Neural crest cell (in vitro differentiated cells): ENCODE measurements around the gene FREM2. TPM values are rescaled to one million over a fixed set of nuclear protein-coding genes. Genes with fewer than 3 reads are reported as not detected.

ENCODE experiments used
- DNase-seq: peaks from one replicate; pipeline ENCODE4 v3.0.0; 2021; ENCODE audit warnings: low read depth, mixed read lengths, low spot score
- H3K27ac Mint-ChIP-seq: one replicate; pipeline ENCODE4 v1.8.0; 2021; ENCODE audit warnings: mild to moderate bottlenecking, mixed read lengths; ENCODE audit not compliant: unreplicated experiment
- H3K27me3 Mint-ChIP-seq: 2 replicates; pipeline ENCODE4 v1.8.0; 2021; ENCODE audit warnings: low read depth, mild to moderate bottlenecking, mixed read lengths
- H3K36me3 Mint-ChIP-seq: 2 replicates; pipeline ENCODE4 v1.8.0; 2021; ENCODE audit warnings: low read depth, mild to moderate bottlenecking, mixed read lengths
- H3K4me1 Mint-ChIP-seq: 2 replicates; pipeline ENCODE4 v1.8.0; 2021; ENCODE audit warnings: mixed read lengths
- H3K4me3 Mint-ChIP-seq: one replicate; pipeline ENCODE4 v1.8.0; 2021; ENCODE audit warnings: mild to moderate bottlenecking, mixed read lengths
- H3K9me3 Mint-ChIP-seq: 2 replicates; pipeline ENCODE4 v1.8.0; 2021; ENCODE audit warnings: mixed read lengths
- total RNA-seq: library from RNA; stranded (reverse); gene quantifications from 2 replicates; pipeline ENCODE4 v1.2.1, GENCODE V29; 2021
- TF ChIP-seq, protein P1 (sequence below): fragments of 200-600 bp; sonication (generic); conservative IDR thresholded peaks from 2 replicates; pipeline ENCODE4 v1.5.0; 2021; ENCODE audit warnings: antibody characterized with exemption, mild to moderate bottlenecking

The FREM2 gene
- total RNA-seq, 1 donor from 2014 or later: 16.5 TPM

DNA sequence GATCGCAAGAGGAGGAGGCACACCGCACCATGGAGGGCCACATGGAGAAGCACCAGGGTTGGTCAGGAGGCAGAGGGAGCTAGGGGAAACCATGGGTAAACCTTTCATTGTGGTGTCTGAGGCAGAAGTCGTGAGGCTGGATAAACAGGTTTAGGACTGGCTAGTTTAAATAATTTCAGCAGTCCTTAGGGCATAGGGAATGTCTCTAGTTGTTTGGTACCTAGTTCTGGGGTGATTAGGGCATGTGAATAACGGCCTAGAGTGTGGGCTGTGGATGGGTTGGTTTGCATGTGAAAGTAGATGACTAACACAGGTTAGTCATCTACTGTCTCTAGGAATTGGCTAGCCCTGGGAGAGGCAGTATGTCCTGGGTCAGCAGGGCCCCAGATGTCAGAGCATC lies 201.4 kb downstream of the FREM2 start:
- Mint-ChIP-seq H3K27me3 (no peaks in the 10 kb centered on the region), H3K27ac (peak overlapping the region; percentile 29), H3K4me1 (peaks cover 24% of the 10 kb centered on the region), H3K4me3 (no peak overlapping the region), H3K36me3 (peaks cover 5% of the 10 kb centered on the region), H3K9me3 (peaks cover 13% of the 10 kb centered on the region)
- DNase-seq: no peak
- TF ChIP-seq, protein P1, sequence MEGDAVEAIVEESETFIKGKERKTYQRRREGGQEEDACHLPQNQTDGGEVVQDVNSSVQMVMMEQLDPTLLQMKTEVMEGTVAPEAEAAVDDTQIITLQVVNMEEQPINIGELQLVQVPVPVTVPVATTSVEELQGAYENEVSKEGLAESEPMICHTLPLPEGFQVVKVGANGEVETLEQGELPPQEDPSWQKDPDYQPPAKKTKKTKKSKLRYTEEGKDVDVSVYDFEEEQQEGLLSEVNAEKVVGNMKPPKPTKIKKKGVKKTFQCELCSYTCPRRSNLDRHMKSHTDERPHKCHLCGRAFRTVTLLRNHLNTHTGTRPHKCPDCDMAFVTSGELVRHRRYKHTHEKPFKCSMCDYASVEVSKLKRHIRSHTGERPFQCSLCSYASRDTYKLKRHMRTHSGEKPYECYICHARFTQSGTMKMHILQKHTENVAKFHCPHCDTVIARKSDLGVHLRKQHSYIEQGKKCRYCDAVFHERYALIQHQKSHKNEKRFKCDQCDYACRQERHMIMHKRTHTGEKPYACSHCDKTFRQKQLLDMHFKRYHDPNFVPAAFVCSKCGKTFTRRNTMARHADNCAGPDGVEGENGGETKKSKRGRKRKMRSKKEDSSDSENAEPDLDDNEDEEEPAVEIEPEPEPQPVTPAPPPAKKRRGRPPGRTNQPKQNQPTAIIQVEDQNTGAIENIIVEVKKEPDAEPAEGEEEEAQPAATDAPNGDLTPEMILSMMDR: no peak

DNA sequence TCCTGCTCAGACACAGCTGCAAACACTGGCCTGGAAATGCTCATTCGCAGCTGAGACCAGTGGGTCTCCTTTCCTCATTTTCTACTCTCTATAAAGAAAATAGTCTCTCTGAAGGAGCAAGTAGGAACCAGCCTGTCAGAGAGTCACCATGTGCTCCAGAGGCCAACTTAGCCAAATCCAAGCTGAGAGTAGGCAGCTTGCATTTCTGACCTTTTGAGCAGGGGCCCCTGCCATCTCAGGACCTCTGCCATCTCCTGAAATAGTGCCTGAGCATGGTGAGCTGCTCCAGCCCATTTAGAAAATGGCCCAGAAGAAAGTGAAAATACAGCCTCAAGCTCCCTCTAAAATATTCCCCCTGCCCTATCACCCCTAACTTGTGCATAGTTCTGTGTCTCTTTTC lies 208.2 kb downstream of the FREM2 start:
- peaks cover 3% of the 10 kb centered on the region for H3K36me3 Mint-ChIP-seq
- peaks cover 14% of the 10 kb centered on the region for H3K9me3 Mint-ChIP-seq
- no peak overlapping the region for H3K4me3 Mint-ChIP-seq
- H3K4me1 Mint-ChIP-seq: no peaks in the 10 kb centered on the region
- TF ChIP-seq, protein P1: no peak
- DNase-seq: no peak
- no peak overlapping the region for H3K27ac Mint-ChIP-seq
- H3K27me3 Mint-ChIP-seq: no peaks in the 10 kb centered on the region

DNA sequence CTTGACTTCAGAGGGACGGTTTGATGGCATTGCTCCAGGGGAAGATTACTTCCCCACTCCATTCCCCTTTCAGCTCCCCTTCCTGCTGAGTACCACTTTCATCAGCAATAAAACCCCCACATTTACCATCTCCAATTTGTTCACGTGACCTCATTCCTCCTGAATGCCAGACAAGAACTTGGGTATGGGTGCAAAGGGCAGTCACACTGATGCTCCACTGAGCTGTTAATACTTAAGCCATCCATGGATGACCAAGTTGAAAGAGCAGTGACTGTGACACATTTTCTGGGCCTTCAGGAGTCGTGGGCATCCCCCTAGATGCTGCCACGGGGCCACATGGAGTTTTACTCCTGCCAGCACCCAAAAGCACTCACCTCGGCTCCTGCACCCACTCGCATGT lies 210.6 kb downstream of the FREM2 start:
- Mint-ChIP-seq H3K27me3 (no peaks in the 10 kb centered on the region), H3K4me3 (no peak overlapping the region), H3K27ac (no peak overlapping the region), H3K36me3 (no peaks in the 10 kb centered on the region), H3K4me1 (no peaks in the 10 kb centered on the region), H3K9me3 (peaks cover 5% of the 10 kb centered on the region)
- TF ChIP-seq, protein P1: no peak
- no peak for DNase-seq

DNA sequence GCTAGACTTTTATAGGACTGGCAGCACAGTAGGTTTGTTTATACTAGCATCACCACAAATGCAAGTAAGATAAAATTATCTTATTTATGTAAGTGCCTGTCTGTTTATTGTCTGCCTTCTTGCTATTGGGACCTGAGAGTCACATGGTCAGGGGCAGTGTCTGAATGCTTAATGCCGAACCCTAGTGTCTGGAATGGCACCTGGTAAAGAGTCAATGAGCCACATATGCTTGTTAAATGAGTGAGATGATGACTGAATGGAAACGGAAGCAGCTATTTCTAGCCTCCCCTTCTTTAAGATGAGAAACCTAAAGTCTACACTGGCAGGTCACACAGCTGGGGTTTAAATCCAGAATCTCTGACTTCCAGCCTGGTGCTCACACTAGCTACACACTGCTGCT lies 211.6 kb downstream of the FREM2 start:
- TF ChIP-seq, protein P1: no peak
- Mint-ChIP-seq H3K4me1 (no peaks in the 10 kb centered on the region), H3K36me3 (no peaks in the 10 kb centered on the region), H3K27me3 (no peaks in the 10 kb centered on the region), H3K27ac (no peak overlapping the region), H3K4me3 (no peak overlapping the region), H3K9me3 (peaks cover 5% of the 10 kb centered on the region)
- DNase-seq: no peak

DNA sequence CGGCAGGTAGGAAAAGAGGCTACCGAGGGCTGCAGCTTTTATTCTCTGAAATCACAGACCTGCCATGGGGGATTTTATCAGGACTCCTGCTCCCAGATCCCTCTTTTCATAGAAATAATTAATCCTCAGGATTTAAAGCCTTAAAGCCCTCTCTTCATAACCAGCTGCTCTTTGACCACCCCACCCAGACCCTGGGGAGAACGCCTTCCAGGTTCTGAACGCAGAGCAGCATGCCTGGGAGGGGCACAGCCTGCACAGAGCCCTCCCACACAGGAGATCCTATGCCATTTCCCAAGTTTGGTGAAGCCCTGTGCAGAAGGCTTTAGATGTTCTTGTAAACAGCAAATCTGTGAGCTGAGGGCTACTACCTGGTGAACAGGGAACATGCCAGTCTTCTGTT lies 212.7 kb downstream of the FREM2 start:
- no peak for DNase-seq
- Mint-ChIP-seq H3K36me3 (no peaks in the 10 kb centered on the region), H3K4me1 (no peaks in the 10 kb centered on the region), H3K9me3 (peaks cover 5% of the 10 kb centered on the region), H3K4me3 (no peak overlapping the region), H3K27ac (no peak overlapping the region), H3K27me3 (no peaks in the 10 kb centered on the region)
- TF ChIP-seq, protein P1: no peak

DNA sequence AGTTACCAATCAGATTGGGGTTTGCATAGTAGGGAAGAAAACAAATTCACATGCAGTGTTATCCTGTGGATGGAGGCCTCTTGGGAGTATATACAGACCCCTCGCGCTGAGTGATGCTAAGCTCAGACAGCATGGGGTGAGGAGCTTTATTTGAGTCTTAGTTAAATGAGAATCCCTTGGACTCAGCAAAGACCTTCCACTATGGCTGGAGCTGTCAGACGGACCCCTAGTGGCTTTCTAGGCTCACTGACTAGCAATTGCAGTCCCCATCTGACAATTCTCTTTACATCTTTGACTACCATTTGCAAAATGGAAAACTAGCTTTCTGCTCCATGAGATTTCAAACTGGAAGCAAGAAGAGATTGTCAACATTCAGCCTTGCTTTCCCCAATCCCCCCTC lies 213.3 kb downstream of the FREM2 start:
- TF ChIP-seq, protein P1: peak; percentile 40
- peaks cover 5% of the 10 kb centered on the region for H3K9me3 Mint-ChIP-seq
- no peak for DNase-seq
- no peaks in the 10 kb centered on the region for H3K27me3 Mint-ChIP-seq
- H3K4me1 Mint-ChIP-seq: no peaks in the 10 kb centered on the region
- no peak overlapping the region for H3K4me3 Mint-ChIP-seq
- H3K27ac Mint-ChIP-seq: no peak overlapping the region
- no peaks in the 10 kb centered on the region for H3K36me3 Mint-ChIP-seq
